Mesodermal cell (in vitro differentiated cells): ENCODE results near the gene AFG3L2.

ENCODE experiments used
- H3K27ac ChIP-seq: 2 replicates; pipeline ENCODE4 v1.7.0; 2013; ENCODE audit warnings: mild to moderate bottlenecking, low read depth, low read length, moderate library complexity; ENCODE audit not compliant: severe bottlenecking
- H3K36me3 ChIP-seq: 2 replicates; pipeline ENCODE4 v1.7.1; 2013; ENCODE audit warnings: mild to moderate bottlenecking, low read length, moderate library complexity; ENCODE audit not compliant: control insufficient read depth, insufficient read depth
- H3K4me1 ChIP-seq: one replicate; pipeline ENCODE4 v1.7.1; 2013; ENCODE audit warnings: mild to moderate bottlenecking, low read length; ENCODE audit not compliant: insufficient read depth, control insufficient read depth, poor library complexity, severe bottlenecking
- H3K4me3 ChIP-seq: 2 replicates; pipeline ENCODE4 v1.7.0; 2013; ENCODE audit warnings: low read length, control low read depth, mild to moderate bottlenecking; ENCODE audit not compliant: insufficient read depth, poor library complexity, severe bottlenecking; ENCODE audit errors: extremely low read depth
- H3K9me3 ChIP-seq: 2 replicates; pipeline ENCODE4 v1.7.1; 2013; ENCODE audit warnings: mild to moderate bottlenecking, low read length, moderate library complexity; ENCODE audit not compliant: control insufficient read depth
- WGBS, 2 experiments: methylation state at CpG; one replicate each; pipeline ENCODE4 v1.1.5; 2013; ENCODE audit warnings: missing lambda C conversion rate in 2 of 2; ENCODE audit not compliant: insufficient coverage in 2 of 2; 5-methylcytosine and 5-hydroxymethylcytosine counted together

AFG3L2 gene

DNA sequence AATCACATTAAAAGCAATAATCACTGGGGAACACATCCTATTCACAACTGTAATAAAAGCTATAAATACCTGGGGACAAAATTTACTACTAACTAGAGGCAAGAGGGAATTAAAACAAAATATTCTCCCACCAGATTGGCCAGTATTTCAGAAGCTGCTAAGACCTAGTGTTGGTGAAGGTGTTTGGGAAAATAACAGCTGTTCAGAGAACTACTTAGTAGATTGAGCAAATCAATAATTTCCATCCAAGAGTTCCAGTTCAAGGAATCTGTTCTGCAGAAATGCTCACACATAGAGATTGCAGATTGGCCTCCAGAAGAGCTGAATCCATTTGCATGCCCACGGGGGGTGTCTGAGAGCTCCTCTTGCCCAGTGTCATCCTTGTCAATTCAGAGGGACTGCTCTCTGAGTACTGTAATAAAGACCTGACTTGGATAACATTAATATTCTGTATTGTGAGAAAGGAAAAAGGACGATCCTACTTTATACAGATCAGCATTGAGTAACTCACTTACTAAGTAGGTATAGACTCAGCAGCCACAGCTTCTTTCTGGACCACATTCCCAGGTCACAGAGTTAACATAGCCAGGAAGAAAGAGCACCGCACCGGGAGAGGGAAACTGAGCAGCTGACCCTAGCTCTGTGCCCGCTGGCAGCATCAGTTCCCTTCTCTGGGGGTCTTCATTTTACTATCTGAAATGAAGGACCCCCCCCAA is 63.3 kb downstream of the AFG3L2 start:
- WGBS, 2 experiments: 76 to 83% methylated on average over 3 to 4 of the region's 5 CpGs
- peaks cover 95% of the 10 kb centered on the region for H3K36me3 ChIP-seq
- H3K4me3 ChIP-seq: no peak overlapping the region
- H3K27ac ChIP-seq: peak overlapping the region; percentile 26
- H3K4me1 ChIP-seq: peaks cover 29% of the 10 kb centered on the region
- peaks cover 22% of the 10 kb centered on the region for H3K9me3 ChIP-seq

DNA sequence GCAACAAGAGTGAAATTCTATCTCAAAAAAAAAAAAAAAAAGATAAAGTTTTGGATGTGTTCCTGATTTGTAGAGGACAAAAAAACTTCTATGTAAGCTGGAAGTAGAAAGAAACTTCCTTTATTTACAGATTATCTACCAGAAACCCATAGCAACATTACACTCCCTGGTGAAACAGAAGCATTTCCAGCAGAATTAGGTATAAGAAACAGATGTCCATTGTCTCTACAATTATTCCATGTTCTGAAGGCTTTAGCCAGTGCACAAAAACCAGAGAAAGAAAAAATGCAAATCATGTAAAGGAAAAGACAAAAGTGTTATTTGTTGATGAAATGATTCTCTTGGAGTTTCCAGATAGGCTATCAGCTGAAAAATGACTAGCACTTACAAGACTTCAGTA is 64.1 kb downstream of the AFG3L2 start:
- Histone ChIP-seq H3K27ac (no peak overlapping the region), H3K4me3 (no peak overlapping the region), H3K4me1 (peaks cover 29% of the 10 kb centered on the region), H3K9me3 (peaks cover 22% of the 10 kb centered on the region), H3K36me3 (peaks cover 88% of the 10 kb centered on the region)

DNA sequence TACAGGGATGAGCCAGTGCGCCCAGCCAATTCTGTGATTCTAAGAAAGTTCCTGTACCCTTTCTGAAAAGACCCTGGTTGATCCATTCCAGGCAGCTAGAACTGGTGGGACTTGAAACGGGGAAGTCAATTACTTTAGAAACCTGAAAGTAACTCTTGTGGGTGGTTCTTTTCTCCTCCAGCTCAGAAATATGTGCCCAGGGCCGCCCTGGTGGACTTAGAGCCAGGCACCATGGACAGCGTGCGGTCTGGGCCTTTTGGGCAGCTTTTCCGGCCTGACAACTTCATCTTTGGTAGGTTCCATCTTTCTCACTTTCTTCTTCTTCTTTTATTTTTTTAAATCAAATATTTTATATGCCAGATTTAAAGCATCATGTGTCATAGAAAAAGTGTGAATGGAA is 66.3 kb downstream of the AFG3L2 start:
- H3K36me3 ChIP-seq: peaks cover 66% of the 10 kb centered on the region
- peaks cover 22% of the 10 kb centered on the region for H3K9me3 ChIP-seq
- H3K27ac ChIP-seq: no peak overlapping the region
- 99 to 100% methylated on average over 1 to 6 of the region's 6 CpGs for WGBS, 2 experiments
- peaks cover 37% of the 10 kb centered on the region for H3K4me1 ChIP-seq
- H3K4me3 ChIP-seq: peak overlapping the region; percentile 8

DNA sequence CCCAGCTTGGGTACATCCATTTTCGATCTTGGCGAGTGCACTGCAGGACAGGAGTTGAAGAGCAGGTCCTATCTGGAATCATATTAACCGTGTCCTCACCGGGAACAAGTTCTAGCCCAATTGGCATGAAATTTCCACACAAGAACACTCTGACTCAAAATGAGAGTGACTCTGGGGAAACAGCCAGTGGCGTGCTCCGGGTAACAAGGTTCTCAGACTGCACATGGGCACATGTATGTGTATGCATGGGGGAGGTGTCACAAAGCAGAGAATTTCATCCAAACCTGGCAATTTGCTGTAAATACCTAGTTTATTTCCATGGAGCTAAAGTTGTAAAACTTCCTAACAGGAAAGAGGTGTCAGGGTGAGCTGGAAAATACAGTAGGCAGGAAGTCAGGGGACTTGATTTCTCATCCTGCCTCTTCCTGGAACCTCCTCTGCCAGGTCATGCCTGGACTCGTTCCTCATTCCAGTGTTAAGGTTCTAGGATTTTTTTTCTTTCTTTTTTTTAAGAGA is 67.3 kb downstream of the AFG3L2 start:
- WGBS, 2 experiments: 72 to 75% methylated on average over 5 to 6 of the region's 7 CpGs
- Histone ChIP-seq H3K36me3 (peaks cover 58% of the 10 kb centered on the region), H3K4me1 (peaks cover 36% of the 10 kb centered on the region), H3K4me3 (peak overlapping the region; percentile 82), H3K9me3 (peaks cover 22% of the 10 kb centered on the region), H3K27ac (no peak overlapping the region)

DNA sequence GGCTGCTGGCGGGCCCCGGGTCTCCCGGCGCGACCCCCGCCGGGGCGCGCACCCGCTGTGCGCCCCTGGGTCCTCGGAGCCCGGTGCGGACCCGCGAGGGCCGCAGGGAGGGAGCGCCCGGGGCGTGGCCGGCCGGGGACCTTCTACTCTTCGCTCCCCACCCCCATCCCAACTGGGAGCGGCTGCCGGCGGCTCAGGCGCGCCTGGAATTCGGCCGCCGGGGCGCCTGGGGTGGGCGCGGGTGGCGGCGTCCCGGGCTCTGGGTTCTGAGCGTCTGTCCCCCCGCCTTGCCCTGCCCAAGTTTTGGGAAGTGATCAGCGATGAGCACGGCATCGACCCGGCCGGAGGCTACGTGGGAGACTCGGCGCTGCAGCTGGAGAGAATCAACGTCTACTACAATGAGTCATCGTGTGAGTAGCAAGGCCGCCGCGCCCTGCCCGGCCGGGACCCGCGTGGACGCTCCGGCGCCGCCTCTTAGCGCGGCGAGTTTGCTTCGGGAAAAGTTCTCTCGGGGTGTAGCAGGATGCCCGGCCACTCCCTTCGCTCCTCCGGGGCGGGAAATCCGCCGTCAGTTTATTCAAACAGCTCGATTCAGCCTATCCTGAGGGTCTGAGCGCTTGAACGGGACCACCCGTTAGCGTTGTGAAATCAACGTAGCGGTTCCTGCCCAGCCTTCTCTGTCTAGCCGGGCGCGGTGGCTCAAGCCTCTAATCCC is 68.5 kb downstream of the AFG3L2 start:
- peak overlapping the region; percentile 82 for H3K4me3 ChIP-seq
- H3K4me1 ChIP-seq: peaks cover 27% of the 10 kb centered on the region
- H3K36me3 ChIP-seq: peaks cover 46% of the 10 kb centered on the region
- peaks cover 22% of the 10 kb centered on the region for H3K9me3 ChIP-seq
- H3K27ac ChIP-seq: peak overlapping the region; percentile 95
- 0 to 1% methylated on average over 74 to 80 of the region's 81 CpGs for WGBS, 2 experiments

DNA sequence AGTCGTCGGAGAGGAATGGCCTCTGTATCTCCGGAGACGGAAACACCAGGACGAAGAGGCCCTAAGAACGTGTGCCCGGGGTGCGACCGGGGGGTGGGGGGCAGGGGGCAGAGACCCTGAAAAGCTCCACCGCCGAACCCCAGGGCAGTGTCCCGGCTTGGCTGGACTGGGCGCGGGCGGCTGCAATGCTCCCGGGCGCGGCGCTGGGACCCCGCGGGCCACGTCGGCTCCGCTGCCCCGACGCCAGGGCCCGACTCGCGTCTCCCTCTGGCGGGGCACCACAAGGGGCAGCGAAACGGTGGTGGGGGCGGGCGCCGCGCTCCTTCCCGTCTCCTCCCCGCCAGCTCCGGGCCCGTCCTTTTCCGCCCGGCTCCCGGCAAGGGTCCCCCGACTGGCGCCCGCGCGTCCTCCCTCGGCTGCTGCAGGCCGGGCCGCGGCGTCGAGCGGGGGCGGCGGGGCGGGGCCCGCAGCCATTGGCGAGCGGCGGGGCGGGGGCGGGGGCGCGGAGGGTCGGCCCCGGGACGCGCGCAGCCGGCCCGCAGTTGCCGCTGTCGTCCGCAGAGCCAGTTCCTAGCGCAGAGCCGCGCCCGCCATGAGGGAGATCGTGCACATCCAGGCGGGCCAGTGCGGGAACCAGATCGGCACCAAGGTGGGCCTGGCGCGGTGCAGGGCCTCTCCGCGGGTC is 69.2 kb downstream of the AFG3L2 start, which contains the start of gene TUBB6:
Gene TUBB6 (plus strand): TSS at position 541 of the 685 bp plus-strand sequence. CDS start 52 bp downstream, at position 593.
- peak within 1 kb of the TSS; percentile 95 for H3K27ac ChIP-seq
- peak within 1 kb of the TSS; percentile 82 for H3K4me3 ChIP-seq
- H3K36me3 ChIP-seq: peaks cover 39% of the 10 kb centered on the region
- WGBS, 2 experiments: 0 to 1% methylated on average over 45 to 67 of the region's 88 CpGs
- H3K9me3 ChIP-seq: peaks cover 22% of the 10 kb centered on the region
- H3K4me1 ChIP-seq: peaks cover 22% of the 10 kb centered on the region

DNA sequence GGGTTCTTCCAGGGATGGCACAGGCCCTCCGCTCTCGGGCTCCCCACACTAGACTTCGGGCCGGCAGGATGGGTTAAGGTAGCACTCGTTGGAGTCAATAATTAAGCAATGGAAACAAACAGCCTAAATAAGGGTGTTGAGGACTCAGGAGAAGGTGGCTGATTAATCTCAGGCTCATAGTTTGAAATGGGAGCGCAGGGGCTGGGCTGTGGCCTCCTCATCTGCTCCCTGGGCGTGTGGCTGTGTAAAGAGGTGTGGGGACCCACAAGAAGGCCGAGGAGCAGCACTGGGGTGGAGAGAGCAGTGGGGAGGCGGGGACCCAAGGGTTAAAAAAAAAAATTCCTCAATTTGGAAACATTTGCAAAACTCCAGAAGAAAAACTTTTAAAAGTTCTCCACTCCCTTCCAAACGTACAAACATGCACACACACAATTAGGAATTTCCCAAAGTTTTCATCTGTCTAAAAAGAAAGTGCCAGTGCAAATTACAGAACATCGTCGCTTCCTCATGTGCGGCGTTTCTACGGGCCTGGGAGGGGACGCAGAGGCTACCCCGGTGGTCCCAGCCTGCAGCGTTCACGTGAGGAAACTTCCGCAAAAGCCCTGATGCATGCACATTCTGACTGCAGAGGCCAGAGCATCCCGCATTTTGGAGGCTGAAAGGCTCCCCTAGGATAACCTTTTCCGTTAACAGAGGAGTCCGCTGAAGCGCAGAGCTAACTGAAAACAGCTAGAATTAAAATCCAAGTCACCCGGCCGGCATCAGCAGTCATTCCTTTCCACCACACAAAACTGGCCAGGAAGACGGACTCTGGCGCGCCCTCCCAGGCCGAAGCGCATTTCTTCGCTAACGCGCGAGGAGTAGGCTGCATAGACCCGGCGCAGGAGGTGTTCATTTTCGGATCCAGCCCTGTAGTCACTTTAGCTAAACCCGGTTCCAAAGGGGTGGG is 70.0 kb downstream of the AFG3L2 start:
- Histone ChIP-seq H3K36me3 (peaks cover 31% of the 10 kb centered on the region), H3K4me3 (peak overlapping the region; percentile 82), H3K9me3 (peaks cover 22% of the 10 kb centered on the region), H3K27ac (peak overlapping the region; percentile 86), H3K4me1 (peaks cover 22% of the 10 kb centered on the region)
- 9 to 13% methylated on average over 30 to 34 of the region's 39 CpGs for WGBS, 2 experiments

DNA sequence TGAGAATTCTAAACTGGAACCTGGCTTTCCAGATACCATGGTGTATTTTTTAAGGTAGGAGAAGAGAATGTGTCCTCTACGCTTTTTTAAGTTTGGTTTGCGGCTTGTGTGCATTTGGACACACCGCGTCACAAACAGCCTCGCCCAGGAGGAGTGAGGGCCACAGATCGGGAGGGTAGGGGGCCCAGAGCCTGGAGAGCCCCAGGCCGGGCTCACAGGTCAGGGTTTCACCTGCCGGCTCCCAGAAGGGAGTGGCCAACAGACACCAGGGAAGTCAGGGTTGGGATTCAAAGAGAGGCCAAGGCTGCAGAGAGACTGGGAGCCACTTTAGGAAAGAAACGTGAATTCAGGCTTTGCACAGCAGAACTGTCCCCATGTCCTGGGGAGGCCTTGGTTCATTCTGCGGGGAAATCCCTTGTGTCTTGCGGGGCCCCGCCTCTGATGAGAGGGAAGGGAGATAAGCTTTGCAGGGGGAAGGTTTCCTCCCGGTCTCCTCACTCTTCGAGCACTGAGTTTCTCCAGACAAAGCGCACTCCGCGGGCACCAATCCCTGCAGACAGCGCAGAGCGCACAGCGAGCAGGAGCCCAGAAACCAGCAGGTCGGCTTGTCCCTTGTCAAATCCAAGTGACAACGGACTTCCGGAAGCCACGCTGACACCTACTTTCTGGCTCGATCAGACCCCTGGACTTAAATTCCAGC is 70.9 kb downstream of the AFG3L2 start:
- Histone ChIP-seq H3K4me3 (peak overlapping the region; percentile 82), H3K9me3 (peaks cover 13% of the 10 kb centered on the region), H3K36me3 (peaks cover 22% of the 10 kb centered on the region), H3K4me1 (peaks cover 22% of the 10 kb centered on the region), H3K27ac (no peak overlapping the region)
- 54 to 56% methylated on average over 23 to 24 of the region's 25 CpGs for WGBS, 2 experiments

DNA sequence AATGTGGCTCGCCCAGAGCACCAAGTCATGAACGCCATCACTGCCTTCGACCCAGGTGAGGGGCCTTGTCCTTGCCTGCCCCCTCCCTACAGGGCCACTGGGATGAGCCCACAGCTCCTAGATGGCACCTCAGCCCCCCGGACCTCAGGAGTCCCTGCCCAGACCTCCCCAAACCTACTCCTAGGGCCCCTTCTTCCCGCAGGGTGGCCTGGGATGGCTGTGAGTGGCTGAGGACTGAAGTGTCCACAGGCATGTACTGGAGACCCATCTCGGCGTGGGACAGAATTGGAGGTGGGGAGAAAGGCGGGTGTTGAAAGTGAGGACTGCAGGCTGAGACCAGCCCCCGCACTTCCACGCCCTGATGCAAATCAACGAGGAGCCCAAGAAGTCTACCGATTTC is 71.8 kb downstream of the AFG3L2 start:
- Histone ChIP-seq H3K36me3 (peaks cover 14% of the 10 kb centered on the region), H3K4me1 (peaks cover 19% of the 10 kb centered on the region), H3K9me3 (peaks cover 5% of the 10 kb centered on the region), H3K4me3 (no peak overlapping the region), H3K27ac (no peak overlapping the region)
- WGBS, 2 experiments: 88 to 93% methylated on average over 4 to 8 of the region's 12 CpGs
